ENCODE results near the gene SLC2A13.

The SLC2A13 gene

GRCh38 chr12:40137252-40137651 lies 31.4 kb upstream of the SLC2A13 start:
- Histone ChIP-seq H3K27ac (no peak overlapping the region), H3K27me3 (replicated peaks) (no peaks in the 10 kb centered on the region), H3K36me3 (replicated peaks) (no peaks in the 10 kb centered on the region), H3K4me3 (ENCODE audit: low read depth, low read length) (no peak overlapping the region)
- DNase-seq = peak; percentile 3
- no peak for TF ChIP-seq CTCF (IDR thresholded peaks at IDR 0.05; ENCODE audit: low read depth, low read length, missing control alignments)
- in situ Hi-C loops (cut with HindIII; ENCODE audit: low pct_ligation_motif_present, low sequenced_read_pairs) = no loop called here

DNA sequence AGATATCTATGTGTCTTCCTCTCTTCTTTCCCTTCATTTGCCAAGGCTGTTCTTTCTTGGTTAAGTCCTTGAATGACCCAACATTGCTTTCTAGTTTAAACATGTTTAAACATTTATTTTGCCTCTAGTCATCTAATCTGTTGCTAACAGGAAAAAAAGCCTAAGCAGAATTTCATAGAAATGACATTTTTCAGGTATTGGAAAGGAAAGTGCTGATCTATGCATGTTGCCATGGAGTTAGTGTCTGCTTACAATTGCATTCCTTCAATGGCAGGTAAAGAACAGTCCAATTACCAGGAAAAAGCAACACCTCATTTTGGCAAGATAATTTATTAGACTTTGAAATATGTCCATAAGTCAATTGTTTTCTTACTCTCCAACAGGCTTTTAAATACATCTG lies 21.5 kb upstream of the SLC2A13 start:
- no peak for DNase-seq
- TF ChIP-seq CTCF (IDR thresholded peaks at IDR 0.05; ENCODE audit: low read depth, low read length, missing control alignments) = no peak
- Histone ChIP-seq H3K4me3 (ENCODE audit: low read depth, low read length) (no peak overlapping the region), H3K36me3 (replicated peaks) (no peaks in the 10 kb centered on the region), H3K27ac (no peak overlapping the region), H3K27me3 (replicated peaks) (no peaks in the 10 kb centered on the region)
- in situ Hi-C loops (cut with HindIII; ENCODE audit: low pct_ligation_motif_present, low sequenced_read_pairs) = no loop called here

- in situ Hi-C loops (cut with HindIII; ENCODE audit: low pct_ligation_motif_present, low sequenced_read_pairs) = no loop called here
- no peak overlapping the region for H3K4me3 ChIP-seq (ENCODE audit: low read depth, low read length)
- no peak overlapping the region for H3K27ac ChIP-seq
- TF ChIP-seq CTCF (IDR thresholded peaks at IDR 0.05; ENCODE audit: low read depth, low read length, missing control alignments) = no peak
- H3K27me3 ChIP-seq (replicated peaks) = no peaks in the 10 kb centered on the region
- no peaks in the 10 kb centered on the region for H3K36me3 ChIP-seq (replicated peaks)
- no peak for DNase-seq
These were observed 17.6 kb upstream of the SLC2A13 start for GRCh38 chr12:40123496-40123895.

- H3K4me3 ChIP-seq (ENCODE audit: low read depth, low read length) = no peak overlapping the region
- in situ Hi-C loops (cut with HindIII; ENCODE audit: low pct_ligation_motif_present, low sequenced_read_pairs) = no loop called here
These were observed 17.0 kb upstream of the SLC2A13 start for GRCh38 chr12:40122842-40123241.

GRCh38 chr12:40117818-40118217 lies 11.9 kb upstream of the SLC2A13 start:
- Histone ChIP-seq H3K36me3 (replicated peaks) (no peaks in the 10 kb centered on the region), H3K4me3 (ENCODE audit: low read depth, low read length) (no peak overlapping the region), H3K27ac (no peak overlapping the region), H3K27me3 (replicated peaks) (no peaks in the 10 kb centered on the region)
- TF ChIP-seq CTCF (IDR thresholded peaks at IDR 0.05; ENCODE audit: low read depth, low read length, missing control alignments) = no peak
- no peak for DNase-seq
- in situ Hi-C loops (cut with HindIII; ENCODE audit: low pct_ligation_motif_present, low sequenced_read_pairs) = no loop called here

More at GRCh38 chr12:40122842-40123241, 17.0 kb upstream of the SLC2A13 start:
- no peak for DNase-seq
- no peak for TF ChIP-seq CTCF (IDR thresholded peaks at IDR 0.05; ENCODE audit: low read depth, low read length, missing control alignments)
- Histone ChIP-seq H3K36me3 (replicated peaks) (no peaks in the 10 kb centered on the region), H3K27ac (no peak overlapping the region), H3K27me3 (replicated peaks) (no peaks in the 10 kb centered on the region)

DNA sequence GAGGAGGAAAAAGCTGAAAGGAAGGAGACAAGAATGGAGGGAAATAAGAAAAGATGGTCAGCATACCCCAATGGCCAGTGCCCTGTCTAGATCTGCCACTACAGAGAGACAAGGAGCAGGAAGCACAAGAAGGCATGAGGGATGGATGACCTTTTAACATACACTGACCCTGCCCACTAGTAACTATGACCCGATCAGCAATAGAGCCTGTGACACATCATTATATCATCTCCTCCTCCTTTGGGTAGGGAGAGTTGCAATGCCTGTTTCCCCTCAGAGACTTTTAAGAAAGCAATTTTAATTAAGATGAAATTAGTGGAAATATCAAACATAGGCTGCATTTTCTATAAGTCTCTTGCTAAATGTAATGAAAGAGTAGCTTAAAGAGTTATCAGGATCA lies 4.7 kb upstream of the SLC2A13 start:
- no peak for DNase-seq
- Histone ChIP-seq H3K27ac (no peak overlapping the region), H3K36me3 (replicated peaks) (no peaks in the 10 kb centered on the region), H3K4me3 (ENCODE audit: low read depth, low read length) (no peak overlapping the region), H3K27me3 (replicated peaks) (no peaks in the 10 kb centered on the region)
- in situ Hi-C loops (cut with HindIII; ENCODE audit: low pct_ligation_motif_present, low sequenced_read_pairs) = no loop called here
- no peak for TF ChIP-seq CTCF (IDR thresholded peaks at IDR 0.05; ENCODE audit: low read depth, low read length, missing control alignments)
